Left cardiac atrium (tissue), 4 donors: ENCODE results near the gene SHH. TPM values are rescaled to one million over a fixed set of nuclear protein-coding genes. Genes with fewer than 3 reads are reported as not detected.
A peak's percentile ranks its signal among the peaks of the same experiment; 100 is the strongest.

Experiments
- ATAC-seq, 2 donors: fragments of 200-7000 bp; cut with Tn5 transposase; one replicate each; pipeline ENCODE4 v1.9.1; 2020; ENCODE audit warnings: mild to moderate bottlenecking in 2 of 2, moderate library complexity in 2 of 2
- DNase-seq: peaks from one replicate; pipeline ENCODE4 v3.0.0-alpha.2; 2020
- intact Hi-C, 2 donors: fragments of 100-400 bp; cut with DNase I; formaldehyde crosslinking; loops; one replicate each; pipeline versions ENCODE4 v1.14.1 to v1.15.1; 2022 to 2023
- total RNA-seq, 2 donors: library from RNA; stranded (reverse); fragmentation: NEBNext Ultra II Directional; extraction: Animal tissue kit (Norgen Biotek cat#: 25700); gene quantifications; one replicate each; pipeline ENCODE4 v1.2.1, GENCODE V29; 2021
- donor health status: DM: no; HTN: yes; CAD: no.
- donor health status: DM: no; HTN: yes; CAD: no; lungs with severe emphysema.
- donor health status: DM: yes; HTN: yes; CAD: no.
- donor health status: Dilated cardiomyopathy.

Gene SHH
- total RNA-seq, 2 donors from 2014 or later, result not detected

- intact Hi-C loops, result loop anchor here (5.0 to 10.0 kb wide), 2 partner anchors 662 to 665 kb away; no protein-coding TSS in a partner anchor
- ATAC-seq (no peak), DNase-seq (no peak)
Measured at GRCh38 chr7:155809947-155810769, 2.1 kb downstream of the SHH start.

GRCh38 chr7:155809332-155809946 lies 2.8 kb downstream of the SHH start:
- intact Hi-C loops, result loop anchor here in 1 of 2 donors (10.0 kb wide), 1 partner anchor 665 kb away; no protein-coding TSS in a partner anchor

GRCh38 chr7:155808549-155809331 lies 3.5 kb downstream of the SHH start:
- ATAC-seq (no peak), DNase-seq (no peak)
- intact Hi-C loops, result loop anchor here in 1 of 2 donors (10.0 kb wide), 1 partner anchor 666 kb away; no protein-coding TSS in a partner anchor

More at GRCh38 chr7:155809332-155809946, 2.8 kb downstream of the SHH start:
- no peak for DNase-seq
- no peak for ATAC-seq

DNA sequence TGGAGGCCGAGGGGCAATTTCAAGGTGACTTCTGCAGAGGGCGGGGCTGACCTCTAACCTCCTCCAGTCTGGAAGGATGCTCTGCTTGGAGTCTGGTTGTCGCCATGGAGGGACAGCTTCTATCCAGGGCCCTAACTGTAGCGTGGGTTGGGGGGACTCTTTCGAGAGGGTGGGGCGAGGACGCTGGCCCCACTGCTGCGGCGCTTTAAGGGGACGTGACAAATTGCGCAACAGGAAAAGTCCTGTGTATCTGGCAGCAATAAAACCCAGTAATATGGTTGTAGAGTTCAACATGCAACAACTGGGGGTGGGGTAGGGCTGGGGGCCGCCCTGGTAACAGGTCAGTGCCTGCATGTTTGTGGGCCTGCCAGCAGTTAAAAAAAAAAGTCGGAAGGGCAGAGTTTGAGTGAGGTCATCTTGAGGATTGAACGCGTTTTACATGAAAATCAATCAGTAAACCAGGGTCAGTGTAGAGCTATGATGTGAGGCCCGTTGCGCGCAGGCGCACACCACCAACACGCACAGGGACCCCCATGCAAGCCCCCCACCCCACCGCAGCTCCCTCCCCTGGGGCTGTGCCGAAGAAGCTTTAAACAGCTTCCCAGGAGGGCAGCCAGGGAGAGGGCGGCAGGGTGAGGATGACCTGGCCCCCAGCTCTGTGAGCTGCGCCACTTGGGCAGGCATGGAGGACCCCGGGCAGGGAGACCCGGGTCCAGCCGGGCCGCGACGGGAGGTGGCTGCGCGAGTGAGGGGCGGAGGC lies 4.3 kb downstream of the SHH start:
- no peak for DNase-seq
- ATAC-seq, result no peak
- intact Hi-C loops, result loop anchor here in 1 of 2 donors (10.0 kb wide), 1 partner anchor 667 kb away; no protein-coding TSS in a partner anchor

- DNase-seq, result no peak
- ATAC-seq, result no peak
- intact Hi-C loops, result loop anchor here in 1 of 2 donors (10.0 kb wide), 1 partner anchor 668 kb away; no protein-coding TSS in a partner anchor
Measured at GRCh38 chr7:155807065-155807671, 5.1 kb downstream of the SHH start.

DNA sequence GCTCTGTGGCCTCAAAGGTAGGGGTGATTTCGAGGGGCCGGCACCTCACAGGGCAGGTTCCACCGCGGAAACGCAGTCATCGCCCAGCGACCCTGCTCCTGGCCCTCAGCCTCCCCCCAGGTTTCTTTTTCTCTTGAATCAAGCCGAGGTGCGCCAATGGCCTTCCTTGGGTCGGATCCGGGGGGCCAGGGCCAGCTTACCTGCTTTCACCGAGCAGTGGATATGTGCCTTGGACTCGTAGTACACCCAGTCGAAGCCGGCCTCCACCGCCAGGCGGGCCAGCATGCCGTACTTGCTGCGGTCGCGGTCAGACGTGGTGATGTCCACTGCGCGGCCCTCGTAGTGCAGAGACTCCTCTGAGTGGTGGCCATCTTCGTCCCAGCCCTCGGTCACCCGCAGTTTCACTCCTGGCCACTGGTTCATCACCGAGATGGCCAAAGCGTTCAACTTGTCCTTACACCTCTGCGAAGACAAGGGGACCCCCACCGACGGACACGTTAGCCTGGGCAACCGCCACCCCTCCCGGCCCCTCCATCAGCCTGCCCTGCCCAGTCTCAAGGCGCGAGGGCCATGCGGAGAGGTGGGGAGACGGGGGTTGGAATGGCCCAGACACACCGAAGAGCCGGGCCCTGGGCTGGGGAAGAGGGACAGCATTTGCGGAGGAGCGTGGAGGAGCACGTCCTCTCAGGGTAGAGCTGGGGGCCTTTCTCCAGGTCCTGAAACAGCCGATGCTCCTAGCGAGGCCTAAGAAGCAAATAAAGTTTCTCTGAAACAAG lies 6.0 kb downstream of the SHH start:
- intact Hi-C loops, result loop anchor here in 1 of 2 donors (10.0 kb wide), 1 partner anchor 669 kb away; no protein-coding TSS in a partner anchor
- DNase-seq (no peak), ATAC-seq (no peak)

DNA sequence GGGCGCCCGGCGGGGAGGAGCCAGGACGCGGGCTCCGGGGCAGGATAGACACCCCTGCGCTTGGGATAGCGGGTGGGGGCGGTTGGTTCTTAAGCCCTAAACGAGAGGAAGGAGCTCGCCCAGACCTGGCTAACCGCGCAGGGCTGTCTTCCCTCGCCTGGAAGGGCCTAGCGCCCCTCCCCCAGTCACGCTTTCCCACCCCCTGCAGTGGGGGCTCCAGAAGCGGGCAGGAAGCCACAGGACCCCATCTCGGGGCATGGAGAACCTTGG lies 6.5 kb downstream of the SHH start:
- peak in 1 of 2 donors; percentile 6 for ATAC-seq
- intact Hi-C loops, result loop anchor here in 1 of 2 donors (10.0 kb wide), 1 partner anchor 669 kb away; no protein-coding TSS in a partner anchor
- DNase-seq, result no peak

- peak; percentile 73 to 85 for ATAC-seq
- DNase-seq, result peak; percentile 46
- intact Hi-C loops, result loop anchor here in 1 of 2 donors (10.0 kb wide), 1 partner anchor 670 kb away; no protein-coding TSS in a partner anchor
Measured at GRCh38 chr7:155804897-155805825, 7.1 kb downstream of the SHH start.

DNA sequence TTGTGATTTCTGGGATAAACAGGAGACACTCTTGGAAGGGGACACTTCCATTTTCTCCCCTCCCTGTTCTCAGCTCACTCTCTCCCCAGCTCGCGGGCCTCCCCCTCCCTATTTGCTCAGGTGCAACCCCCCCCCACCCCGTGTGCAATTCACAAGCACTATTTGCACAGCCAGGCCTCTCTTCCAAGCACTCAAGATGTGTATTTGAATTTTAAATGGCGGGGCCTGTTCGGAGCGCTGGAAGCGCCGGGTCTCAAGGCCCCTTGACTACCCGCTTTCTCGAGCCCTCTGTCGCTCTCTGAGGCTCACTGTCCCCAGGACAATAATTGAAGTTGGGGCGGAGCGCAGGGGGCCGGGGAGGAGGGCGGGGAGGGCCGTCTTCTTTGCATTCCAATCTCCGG lies 7.8 kb downstream of the SHH start:
- ATAC-seq, result no peak
- DNase-seq, result no peak
- intact Hi-C loops, result loop anchor here in 1 of 2 donors (10.0 kb wide), 1 partner anchor 670 kb away; no protein-coding TSS in a partner anchor

DNA sequence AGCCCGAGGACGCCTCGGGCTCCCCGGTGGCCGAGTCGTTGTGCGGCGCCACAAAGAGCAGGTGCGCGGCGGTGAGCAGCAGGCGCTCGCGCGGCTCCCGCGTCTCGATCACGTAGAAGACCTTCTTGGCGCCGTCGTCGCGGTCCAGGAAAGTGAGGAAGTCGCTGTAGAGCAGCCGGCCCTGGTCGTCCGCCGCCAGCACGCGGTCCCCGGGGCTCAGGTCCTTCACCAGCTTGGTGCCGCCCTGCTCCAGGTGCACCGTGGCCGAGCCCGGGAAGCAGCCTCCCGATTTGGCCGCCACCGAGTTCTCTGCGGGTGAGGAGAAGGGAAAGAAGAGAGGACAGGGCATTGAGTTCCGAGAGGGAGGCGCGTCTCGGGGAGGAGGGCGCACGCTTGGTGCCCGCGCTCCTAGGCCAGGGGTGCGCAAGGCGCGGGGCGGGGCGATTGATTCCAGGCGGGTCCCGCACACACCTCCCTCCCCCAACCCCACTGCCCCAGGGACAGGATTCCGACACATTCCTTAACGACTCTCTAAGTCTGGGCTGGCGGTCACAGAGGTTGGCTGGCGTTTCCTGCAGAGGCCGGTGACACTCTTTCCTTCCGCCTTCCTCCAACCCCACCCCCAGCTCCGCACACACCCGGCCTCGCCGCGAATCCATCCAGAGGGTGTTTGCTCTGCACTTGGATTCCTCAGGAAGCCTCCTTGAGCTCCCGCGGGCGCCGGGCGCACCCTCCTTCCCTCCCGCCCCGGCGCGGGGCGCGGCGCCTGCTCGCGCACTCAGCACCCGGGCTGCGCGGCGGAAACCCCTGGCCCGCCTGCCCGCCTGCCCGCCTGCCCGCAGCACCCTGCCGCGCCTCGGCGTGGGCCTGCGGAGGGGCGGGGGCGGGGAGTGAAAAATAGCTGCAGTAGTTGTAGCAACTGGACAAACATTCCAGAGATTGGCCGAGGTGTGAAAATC lies 8.6 kb downstream of the SHH start:
- DNase-seq, result no peak
- no peak for ATAC-seq

DNA sequence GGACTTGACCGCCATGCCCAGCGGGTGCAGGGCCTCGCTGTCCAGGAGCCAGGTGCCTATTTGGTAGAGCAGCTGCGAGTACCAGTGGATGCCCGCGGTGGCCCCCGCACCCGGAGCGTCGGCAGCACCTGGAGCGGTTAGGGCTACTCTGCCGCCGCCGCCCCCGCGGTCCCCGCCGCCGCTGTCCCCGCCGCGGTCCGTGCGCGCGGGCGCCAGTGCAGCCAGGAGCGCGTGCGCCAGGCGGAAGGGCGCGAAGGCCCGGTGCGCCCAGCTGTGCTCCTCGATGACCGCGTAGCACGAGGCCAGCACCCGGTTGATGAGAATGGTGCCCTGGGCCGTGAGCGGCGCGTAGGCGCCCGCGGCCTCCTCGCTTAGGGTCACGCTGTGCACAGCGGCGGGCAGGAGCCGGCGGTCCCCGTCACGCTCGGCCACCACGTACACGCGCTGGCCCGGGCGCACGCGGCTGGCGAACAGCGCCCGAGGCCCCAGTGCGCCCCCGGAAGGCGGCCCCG lies 9.3 kb downstream of the SHH start:
- ATAC-seq (no peak), DNase-seq (no peak)
- intact Hi-C loops, result loop anchor here in 1 of 2 donors (10.0 kb wide), 1 partner anchor 672 kb away; no protein-coding TSS in a partner anchor

More for the DNA sequence above, 8.6 kb downstream of the SHH start:
- intact Hi-C loops, result loop anchor here in 1 of 2 donors (10.0 kb wide), 1 partner anchor 671 kb away; no protein-coding TSS in a partner anchor

- intact Hi-C loops, result loop anchor here in 1 of 2 donors (10.0 kb wide), 1 partner anchor 673 kb away; no protein-coding TSS in a partner anchor
- DNase-seq (no peak), ATAC-seq (no peak)
Measured at GRCh38 chr7:155802291-155802690, 10.0 kb downstream of the SHH start.

DNA sequence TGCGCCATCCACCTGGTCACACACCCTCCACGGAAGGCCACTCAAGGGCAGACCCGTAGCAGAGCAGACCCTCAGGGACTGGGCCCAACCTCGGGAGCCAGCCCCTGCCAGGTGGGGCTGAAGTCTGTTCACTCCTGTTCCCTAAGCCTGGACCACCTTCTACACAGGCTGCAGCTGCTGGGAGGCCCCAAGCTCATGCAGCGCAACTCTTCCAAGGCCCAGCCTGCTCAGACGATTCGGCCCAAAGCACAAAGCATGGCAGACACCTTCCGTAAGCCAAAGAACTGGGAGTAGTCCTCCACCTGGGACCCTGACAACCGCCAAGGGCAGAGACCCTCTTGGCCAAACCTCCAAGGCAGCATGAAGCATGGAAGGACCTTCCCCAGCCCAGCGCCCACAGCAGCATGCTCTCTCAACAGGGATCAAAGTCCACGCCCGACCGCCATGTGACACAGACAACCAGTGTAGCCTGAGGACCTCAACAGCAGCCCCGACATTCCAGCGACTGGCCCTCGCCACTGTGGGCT lies 11.5 kb downstream of the SHH start:
- DNase-seq, result no peak
- intact Hi-C loops, result loop anchor here in 1 of 2 donors (10.0 kb wide), 1 partner anchor 674 kb away; no protein-coding TSS in a partner anchor

GRCh38 chr7:155800301-155800700 lies 12.0 kb downstream of the SHH start:
- ATAC-seq (no peak), DNase-seq (no peak)
- intact Hi-C loops, result loop anchor here in 1 of 2 donors (10.0 kb wide), 1 partner anchor 674 kb away; no protein-coding TSS in a partner anchor

More for the DNA sequence above, 11.5 kb downstream of the SHH start:
- no peak for ATAC-seq
